NCI-H128 (cell line): Measurements from ENCODE around the gene CLCN1.

ENCODE experiments used
- DNase-seq: peaks from one replicate; lab custom pipeline; 2025; ENCODE audit not compliant: unreplicated experiment; lab: John Stamatoyannopoulos, UW

The CLCN1 gene

GRCh38 chr7:143292876-143293275, 23.0 kb upstream of the CLCN1 start:
- no peak for DNase-seq

DNA sequence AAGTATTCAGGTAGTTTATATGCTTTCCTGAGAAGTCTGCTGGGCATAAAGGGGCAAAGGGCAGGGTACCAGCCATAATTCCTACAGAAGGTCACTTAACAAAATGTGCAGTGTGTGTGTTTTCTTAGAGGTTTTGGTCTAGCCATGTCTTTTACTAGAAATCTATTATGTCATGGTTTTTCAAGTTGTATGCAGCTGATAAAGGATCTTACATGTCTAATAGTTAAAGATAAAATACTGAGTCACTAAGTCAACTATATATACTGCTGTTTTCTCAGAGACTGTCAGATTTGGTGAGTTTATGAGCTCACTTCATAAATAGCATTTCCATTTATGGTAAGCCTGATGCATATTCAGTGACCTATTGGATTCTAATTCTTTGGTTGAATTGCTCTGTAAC, 20.0 kb upstream of the CLCN1 start:
- no peak for DNase-seq

DNA sequence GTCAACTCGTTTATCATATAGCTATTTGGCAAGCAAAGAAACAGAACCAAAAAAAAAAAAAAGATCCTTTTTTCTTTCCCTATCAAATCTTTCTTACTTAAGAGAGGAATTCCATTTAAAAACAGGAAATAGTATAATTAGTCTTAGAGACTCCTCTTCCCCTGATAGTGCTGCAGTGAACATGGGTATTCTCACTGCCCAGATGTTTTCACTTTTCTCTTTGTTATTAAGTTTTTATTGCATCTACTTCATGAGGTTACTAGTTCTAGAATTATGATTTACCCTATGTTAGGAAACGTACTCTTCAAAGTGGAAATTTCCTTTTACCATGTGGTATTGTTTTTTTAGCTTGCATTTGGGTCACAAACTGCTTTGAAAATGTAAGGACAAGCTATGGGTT, 19.2 kb upstream of the CLCN1 start:
- no peak for DNase-seq

GRCh38 chr7:143299346-143299745, 16.6 kb upstream of the CLCN1 start:
- DNase-seq: no peak

DNA sequence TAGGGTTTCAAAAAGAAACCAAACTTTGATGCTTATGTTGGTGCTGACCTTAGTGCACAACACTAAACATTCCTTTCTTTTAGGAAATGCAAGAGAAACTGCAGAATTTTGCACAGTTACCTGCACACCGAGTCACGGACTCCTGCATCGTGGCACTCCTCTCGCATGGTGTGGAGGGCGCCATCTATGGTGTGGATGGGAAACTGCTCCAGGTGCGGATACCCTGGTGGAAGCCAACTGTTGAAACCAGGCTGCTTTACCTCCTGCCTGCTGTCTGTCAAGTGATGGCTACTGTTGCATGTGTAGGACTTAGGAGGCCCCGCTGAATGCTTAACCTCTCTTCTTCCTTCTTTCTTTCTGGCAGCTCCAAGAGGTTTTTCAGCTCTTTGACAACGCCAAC, 16.1 kb upstream of the CLCN1 start:
- no peak for DNase-seq

GRCh38 chr7:143300959-143301935, 14.7 kb upstream of the CLCN1 start:
- DNase-seq: no peak

DNA sequence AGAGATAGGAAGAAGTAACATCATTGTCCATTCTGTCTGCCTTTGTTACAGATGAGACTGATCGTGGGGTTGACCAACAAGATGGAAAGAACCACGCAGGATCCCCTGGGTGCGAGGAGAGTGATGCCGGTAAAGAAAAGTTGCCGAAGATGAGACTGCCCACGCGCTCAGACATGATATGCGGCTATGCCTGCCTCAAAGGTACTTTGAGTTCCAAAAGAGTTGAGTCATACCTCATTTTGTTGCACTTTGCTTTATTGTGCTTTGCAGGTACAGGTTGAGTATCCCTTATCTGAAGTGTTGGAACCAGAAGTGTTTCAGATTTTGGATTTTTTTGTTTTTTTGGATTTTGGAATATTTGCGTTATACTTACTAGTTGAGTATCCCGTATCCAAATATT, 12.2 kb upstream of the CLCN1 start:
- DNase-seq: no peak

- no peak for DNase-seq
Measured at GRCh38 chr7:143304938-143305337, 11.0 kb upstream of the CLCN1 start.

GRCh38 chr7:143305423-143306070, 10.4 kb upstream of the CLCN1 start:
- no peak for DNase-seq

DNA sequence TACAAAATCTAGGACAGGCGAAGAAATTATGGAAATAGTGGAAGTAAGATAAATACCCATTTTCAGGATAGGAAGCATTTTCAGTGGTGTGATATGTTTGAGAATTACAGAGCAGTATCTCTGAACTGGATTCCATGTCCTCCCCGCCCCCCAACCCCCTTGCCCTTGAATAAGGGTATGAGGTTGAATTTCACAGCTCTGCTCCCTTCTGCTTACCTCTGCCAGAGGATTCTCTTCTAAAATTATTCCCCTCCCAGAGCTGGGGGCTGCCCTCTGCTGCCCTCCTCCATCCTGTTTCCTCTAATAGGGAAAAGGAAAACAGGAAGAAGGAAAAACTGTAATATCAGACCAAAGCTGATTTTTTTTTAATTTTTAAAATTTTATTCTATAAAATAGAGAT, 7.3 kb upstream of the CLCN1 start:
- no peak for DNase-seq

DNA sequence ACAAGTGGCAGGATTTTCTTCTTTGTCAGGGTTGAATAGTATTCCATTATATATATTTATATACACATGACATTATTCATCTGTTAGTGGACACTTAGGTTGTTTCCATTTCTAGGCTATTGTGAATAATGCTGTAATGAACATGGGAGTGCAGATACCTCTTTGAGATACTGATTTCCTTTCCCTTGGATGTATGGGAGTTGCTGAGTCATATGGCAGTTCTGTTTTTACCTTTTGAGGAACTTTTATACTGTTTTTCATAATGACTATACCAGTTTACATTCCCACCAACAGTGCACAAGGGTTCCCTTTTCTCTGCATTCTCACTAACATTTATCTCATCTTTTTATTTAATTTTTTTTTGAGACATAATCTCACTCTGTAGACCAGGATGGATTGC, 1.8 kb upstream of the CLCN1 start:
- no peak for DNase-seq

GRCh38 chr7:143316492-143316891, 581 bp downstream of the CLCN1 start:
- no peak for DNase-seq

- DNase-seq: no peak
Measured at GRCh38 chr7:143318661-143319060, 2.8 kb downstream of the CLCN1 start.

GRCh38 chr7:143320620-143321019, 4.7 kb downstream of the CLCN1 start:
- no peak for DNase-seq

- DNase-seq: no peak
Measured at GRCh38 chr7:143321242-143321641, 5.3 kb downstream of the CLCN1 start.

- no peak for DNase-seq
Measured at GRCh38 chr7:143321734-143322133, 5.8 kb downstream of the CLCN1 start.

- no peak for DNase-seq
Measured at GRCh38 chr7:143322760-143323633, 7.1 kb downstream of the CLCN1 start.

DNA sequence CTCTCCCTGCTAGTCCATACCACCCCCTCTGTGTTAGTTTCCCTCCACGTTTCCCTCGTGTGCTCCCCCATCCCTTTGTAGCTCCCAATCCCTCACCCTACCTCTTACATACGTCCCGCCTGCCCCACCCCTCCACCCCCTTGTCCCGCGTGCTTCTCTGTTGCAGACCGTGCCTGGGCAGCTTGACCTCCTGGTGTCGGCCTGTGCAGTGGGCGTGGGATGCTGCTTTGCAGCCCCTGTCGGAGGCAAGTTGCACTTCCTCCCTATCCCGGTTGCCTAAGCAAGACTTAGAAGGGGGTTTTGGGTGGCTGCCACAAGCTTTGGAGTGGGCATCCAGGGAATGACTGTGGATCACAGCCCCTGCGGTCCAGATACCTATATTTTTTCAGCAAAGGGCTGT, 7.7 kb downstream of the CLCN1 start:
- no peak for DNase-seq

DNA sequence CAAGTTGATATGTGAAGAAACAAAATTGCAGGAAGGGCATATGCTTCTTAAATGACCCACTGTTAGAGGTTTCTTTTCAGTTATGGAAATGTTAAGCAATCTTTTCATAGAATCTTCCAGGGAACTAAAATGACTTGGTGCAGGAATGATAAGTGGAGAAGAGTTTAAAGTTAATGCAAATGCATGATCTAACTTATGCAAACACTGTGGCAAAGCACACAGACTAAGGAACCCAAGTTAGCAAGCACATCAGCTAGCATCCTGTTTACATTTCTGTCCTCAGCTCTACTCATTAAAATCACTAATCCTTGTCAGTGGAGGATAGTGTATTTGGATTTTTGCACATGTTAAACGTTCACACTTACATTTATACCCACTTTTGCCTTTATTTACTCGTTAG, 9.3 kb downstream of the CLCN1 start:
- no peak for DNase-seq

DNA sequence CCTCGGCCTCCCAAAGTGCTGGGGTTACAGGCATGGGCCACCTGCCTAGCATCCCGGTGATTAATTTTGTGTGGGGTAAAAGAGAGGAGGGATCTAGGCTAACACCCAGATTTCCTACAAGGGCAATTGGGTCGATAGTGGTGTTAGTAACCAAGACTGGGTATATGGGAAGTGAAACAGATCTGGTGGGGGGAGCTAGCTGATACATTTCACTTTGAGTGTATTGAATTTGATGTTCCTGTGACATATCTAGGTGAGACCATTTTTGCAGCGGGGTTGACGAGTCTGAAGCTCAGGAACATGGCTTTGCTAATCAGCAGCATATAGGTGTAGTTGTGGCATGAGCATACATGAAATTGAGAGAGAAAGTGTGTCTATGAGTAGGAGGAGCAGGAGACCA, 12.0 kb downstream of the CLCN1 start:
- no peak for DNase-seq

DNA sequence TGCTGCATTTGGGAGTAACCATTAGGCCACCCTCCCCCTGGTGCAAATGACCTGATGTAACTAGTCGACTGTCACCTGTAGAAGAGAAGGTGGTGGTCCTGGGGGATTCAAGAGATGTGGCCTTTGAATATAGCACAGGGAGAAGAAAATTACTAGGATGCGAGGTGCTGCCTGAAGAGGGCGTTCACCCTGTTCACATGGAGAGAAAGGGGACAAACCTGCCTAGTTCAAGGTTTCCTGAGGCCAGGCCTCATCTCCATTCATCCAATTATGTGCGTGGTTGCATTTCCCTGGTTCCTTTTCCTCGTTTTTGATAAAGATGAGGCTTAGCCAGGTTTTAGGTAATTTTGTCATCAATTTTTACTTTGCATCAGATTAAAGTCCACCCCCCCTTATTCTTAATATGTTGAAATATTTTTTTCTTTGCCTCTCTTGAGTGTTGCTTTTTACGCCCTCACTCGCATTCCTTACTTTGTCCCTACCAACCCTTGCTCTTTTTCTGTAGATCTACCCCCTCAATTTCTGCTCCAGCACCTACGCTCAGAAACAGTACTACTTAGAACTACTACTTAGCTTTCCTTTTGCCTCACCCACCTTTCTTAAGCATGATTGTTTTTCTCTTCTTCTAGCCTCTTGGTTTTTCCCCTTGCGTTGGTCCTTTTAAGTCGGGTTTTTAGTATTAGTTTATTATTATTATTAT, 13.7 kb downstream of the CLCN1 start:
- no peak for DNase-seq
